Psoas muscle (tissue), 8 donors: ENCODE results near the gene KDM7A. TPM values are rescaled to one million over a fixed set of nuclear protein-coding genes. Genes with fewer than 3 reads are reported as not detected.
"Not testable (repeated sequence)": the region's sequence is repeated elsewhere in the genome, so short reads cannot be mapped to it uniquely, and the experiment has no call there.

ENCODE experiments used
- ATAC-seq, 4 donors: fragments of 200-7000 bp; cut with Tn5 transposase; one replicate each; pipeline ENCODE4 v1.9.1; 2020; ENCODE audit warnings: moderate library complexity in 3 of 4, mild to moderate bottlenecking in 2 of 4
- DNase-seq, 2 donors: peaks; one replicate each; pipeline ENCODE4 v3.0.0-alpha.2; 2020
- H3K27ac ChIP-seq: fragments of 200-600 bp; one replicate; pipeline ENCODE4 v1.8.0; 2022
- H3K27me3 ChIP-seq, 3 donors: fragments of 200-600 bp in 1 of 3; one replicate each; pipeline versions ENCODE4 v1.6.1 to v1.8.0; 2013 to 2022; ENCODE audit warnings: low read length in 2 of 3, mild to moderate bottlenecking in 2 of 3, moderate library complexity in 1 of 3; ENCODE audit not compliant: insufficient read depth in 3 of 3
- H3K36me3 ChIP-seq, 2 donors: fragments of 200-600 bp in 1 of 2; one replicate each; pipeline versions ENCODE4 v1.6.1 to v1.8.0; 2013 to 2022; ENCODE audit warnings: low read depth in 1 of 2, mild to moderate bottlenecking in 1 of 2, moderate library complexity in 1 of 2; ENCODE audit not compliant: insufficient read depth in 1 of 2
- H3K4me1 ChIP-seq: fragments of 200-600 bp; one replicate; pipeline ENCODE4 v1.8.0; 2022
- H3K4me3 ChIP-seq: fragments of 200-600 bp; one replicate; pipeline ENCODE4 v1.8.0; 2022; ENCODE audit warnings: mild to moderate bottlenecking
- H3K9me3 ChIP-seq: fragments of 200-600 bp; one replicate; pipeline ENCODE4 v1.8.0; 2022
- CTCF ChIP-seq: fragments of 200-600 bp; IDR thresholded peaks from one replicate; pipeline ENCODE4 v1.8.0; 2022; ENCODE audit warnings: antibody characterized with exemption
- WGBS, 3 donors: extraction: QIAGEN DNeasy Blood & Tissue Kit; methylation state at CpG; one replicate each; pipeline versions ENCODE4 v1.1.6 to v1.1.7; 2013; 5-methylcytosine and 5-hydroxymethylcytosine counted together
- intact Hi-C, 2 donors: fragments of 100-400 bp; cut with DNase I; formaldehyde crosslinking; loops; one replicate each; pipeline versions ENCODE4 v1.11.0 to v1.14.2; 2022
- polyA plus RNA-seq, 3 donors: library from polyadenylated mRNA; stranded (reverse); fragments of 200-250 nt; gene quantifications; one replicate each; pipeline ENCODE4 v1.2.3, GENCODE V29; 2013
- total RNA-seq, 4 donors: library from RNA; stranded (reverse); fragmentation: NEBNext Ultra II Directional in 2 of 4; extraction: Animal tissue kit (Norgen Biotek cat#: 25700) in 2 of 4; gene quantifications; one replicate each; pipeline versions ENCODE4 v1.2.1 to v1.2.4, GENCODE V29; 2021 to 2023
- donor health status: healthy with polysubstance abuse.
- donor health status: DM: no; HTN: no; CAD: no; lungs with moderate emphysema.
- donor health status: Bipolar disorder and iron deficiency.
- donor health status: healthy.
- donor health status: DM: yes; HTN: yes; CAD: no.
- donor health status: DM: no; HTN: no; CAD: no.
- donor health status: DM: no; HTN: no; CAD: no.
- donor health status: DM: yes; HTN: yes; CAD: no.

KDM7A gene
- total and polyA plus RNA-seq, 7 donors = 5.5 to 59.4 (median 27.4) TPM

GRCh38 chr7:140165422-140165821, 11.4 kb downstream of the KDM7A start:
- Histone ChIP-seq H3K4me1 (peaks cover 48% of the 10 kb centered on the region), H3K4me3 (no peak overlapping the region), H3K9me3 (no peaks in the 10 kb centered on the region), H3K36me3 (no peaks in the 10 kb centered on the region), H3K27ac (no peak overlapping the region), H3K27me3 (no peaks in the 10 kb centered on the region)
- no peak for TF ChIP-seq CTCF
- intact Hi-C loops = no loop called here
- ATAC-seq (peak in 3 of 4 donors; percentile 72 to 87 (median 80)), DNase-seq (no peak)
- WGBS, 3 donors = 66 to 79% (median 71%) methylated on average over 3 of the region's 3 CpGs

- H3K36me3 ChIP-seq, H3K27me3 ChIP-seq, intact Hi-C loops, H3K9me3 ChIP-seq, DNase-seq, H3K4me3 ChIP-seq, ATAC-seq, H3K27ac ChIP-seq: not testable (repeated sequence)
- peaks cover 62% of the 10 kb centered on the region for H3K4me1 ChIP-seq
- WGBS, 3 donors = 87 to 93% (median 87%) methylated on average over 11 of the region's 11 CpGs
These were observed 14.7 kb downstream of the KDM7A start for GRCh38 chr7:140162081-140162480.

DNA sequence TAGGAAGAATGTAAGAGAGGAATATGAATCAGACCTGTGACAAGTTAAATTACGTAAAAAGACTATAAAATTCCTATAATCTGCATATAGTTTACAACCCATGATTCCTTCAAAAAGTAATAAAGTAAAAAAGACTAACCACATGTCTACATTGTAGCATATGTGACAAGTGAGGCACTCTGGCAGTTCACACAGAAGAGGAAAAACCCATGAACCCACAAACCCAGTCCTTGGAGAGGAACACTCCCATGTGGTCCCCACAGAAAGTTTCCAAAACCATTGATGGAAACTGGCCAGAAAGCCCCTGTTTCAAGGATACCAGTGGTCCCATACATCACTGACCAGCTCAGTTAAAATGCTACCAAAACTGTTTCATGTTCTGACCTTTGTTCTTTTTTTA, 15.7 kb downstream of the KDM7A start:
- Histone ChIP-seq H3K9me3 (no peaks in the 10 kb centered on the region), H3K4me1 (peaks cover 64% of the 10 kb centered on the region), H3K36me3 (no peaks in the 10 kb centered on the region), H3K27ac (no peak overlapping the region), H3K27me3 (no peaks in the 10 kb centered on the region), H3K4me3 (no peak overlapping the region)
- no peak for TF ChIP-seq CTCF
- DNase-seq = no peak
- intact Hi-C loops = no loop called here
- no peak for ATAC-seq
- 95 to 100% (median 99%) methylated on average over 1 of the region's 1 CpG for WGBS, 3 donors

DNA sequence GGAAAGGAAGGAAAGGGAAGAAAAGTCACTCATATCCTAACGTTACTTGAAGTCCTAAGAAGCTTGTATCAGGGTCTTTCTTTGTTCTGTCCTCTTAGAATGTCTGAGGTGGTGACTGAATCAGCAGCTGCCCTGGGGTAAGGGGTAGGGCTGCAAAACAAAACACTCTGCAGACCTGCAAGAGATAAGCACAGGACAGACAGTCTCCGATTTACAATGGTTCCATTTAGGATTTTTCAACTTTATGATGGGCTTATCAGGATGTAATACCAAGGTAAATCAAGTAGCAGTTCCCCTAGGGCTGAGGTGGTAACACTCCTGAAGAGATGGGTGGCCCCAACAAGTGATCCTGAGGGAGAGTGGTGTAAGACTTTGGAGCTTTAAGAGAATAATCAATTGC, 16.5 kb downstream of the KDM7A start:
- ATAC-seq = no peak
- no peak for TF ChIP-seq CTCF
- no peak overlapping the region for H3K27ac ChIP-seq

DNA sequence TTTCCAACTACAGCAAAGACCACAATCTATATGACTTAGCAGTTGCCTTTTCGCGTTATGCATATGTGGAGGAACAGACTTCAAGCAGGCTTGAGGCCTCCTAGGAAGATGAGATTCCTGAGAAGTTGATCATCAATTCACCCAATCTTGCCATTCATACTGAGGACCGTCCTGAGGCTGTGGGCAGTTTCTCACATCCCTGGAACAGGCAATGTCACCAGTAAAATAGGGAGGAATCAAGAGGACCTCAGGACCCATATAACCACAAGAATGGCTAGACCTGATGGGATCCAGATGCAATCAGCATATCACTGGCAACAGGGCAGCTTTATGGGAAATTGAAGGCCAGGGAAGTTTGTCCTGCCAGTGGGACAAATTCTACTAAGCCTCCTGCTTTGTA, 17.3 kb downstream of the KDM7A start:
- WGBS, 3 donors = 95 to 100% (median 98%) methylated on average over 3 of the region's 3 CpGs
- TF ChIP-seq CTCF = no peak
- Histone ChIP-seq H3K4me1 (peaks cover 65% of the 10 kb centered on the region), H3K9me3 (no peaks in the 10 kb centered on the region), H3K4me3 (no peak overlapping the region), H3K27ac (no peak overlapping the region), H3K36me3 (no peaks in the 10 kb centered on the region), H3K27me3 (no peaks in the 10 kb centered on the region)
- DNase-seq (no peak), ATAC-seq (no peak)
- intact Hi-C loops = no loop called here

More for the DNA sequence above, 16.5 kb downstream of the KDM7A start:
- peaks cover 65% of the 10 kb centered on the region for H3K4me1 ChIP-seq
- 45 to 51% (median 51%) methylated on average over 2 of the region's 2 CpGs for WGBS, 3 donors
- no peaks in the 10 kb centered on the region for H3K27me3 ChIP-seq
- no peaks in the 10 kb centered on the region for H3K9me3 ChIP-seq
- intact Hi-C loops = no loop called here
- no peak for DNase-seq
- no peak overlapping the region for H3K4me3 ChIP-seq
- no peaks in the 10 kb centered on the region for H3K36me3 ChIP-seq
